Measurements from ENCODE around the gene ANXA3. TPM values are rescaled to one million over a fixed set of nuclear protein-coding genes. Genes with fewer than 3 reads are reported as not detected.

The ANXA3 gene
- total RNA-seq, 1 experiment from 2014 or later, result 0.86 TPM

DNA sequence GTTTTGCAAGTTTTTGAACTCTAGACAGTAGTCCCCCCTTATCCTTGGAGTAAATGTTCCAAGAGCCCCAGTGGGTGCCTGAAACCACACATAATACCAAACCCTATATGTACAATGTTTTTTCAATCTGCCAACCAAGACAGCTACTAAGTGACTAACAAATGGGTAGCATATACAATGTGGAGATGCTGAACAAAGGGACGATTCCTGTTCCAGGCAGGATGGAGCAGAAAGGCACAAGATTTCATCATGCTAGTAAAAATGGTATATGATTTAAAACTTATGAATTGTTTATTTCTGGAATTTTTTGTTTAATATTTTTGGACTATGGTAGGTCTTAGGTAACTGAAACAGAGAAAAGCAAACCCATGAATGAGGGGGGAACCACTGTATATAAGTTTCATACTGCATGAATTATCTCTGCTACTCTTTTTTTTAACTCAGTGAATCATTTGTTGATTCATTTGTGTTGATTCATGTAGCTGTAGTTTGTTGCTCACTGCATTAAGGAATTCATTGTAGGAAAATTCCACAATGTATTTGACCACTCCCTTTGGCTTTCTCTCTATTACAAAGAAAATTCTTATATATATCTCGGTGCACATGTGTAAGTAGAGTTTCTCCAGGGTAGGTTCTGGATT is 21.9 kb upstream of the ANXA3 start:
- TF ChIP-seq EZH2 (IDR thresholded peaks at IDR 0.05; ENCODE audit: borderline replicate concordance, low read depth, low read length, poor library complexity, severe bottlenecking), result no peak
- TF ChIP-seq, protein P1, sequence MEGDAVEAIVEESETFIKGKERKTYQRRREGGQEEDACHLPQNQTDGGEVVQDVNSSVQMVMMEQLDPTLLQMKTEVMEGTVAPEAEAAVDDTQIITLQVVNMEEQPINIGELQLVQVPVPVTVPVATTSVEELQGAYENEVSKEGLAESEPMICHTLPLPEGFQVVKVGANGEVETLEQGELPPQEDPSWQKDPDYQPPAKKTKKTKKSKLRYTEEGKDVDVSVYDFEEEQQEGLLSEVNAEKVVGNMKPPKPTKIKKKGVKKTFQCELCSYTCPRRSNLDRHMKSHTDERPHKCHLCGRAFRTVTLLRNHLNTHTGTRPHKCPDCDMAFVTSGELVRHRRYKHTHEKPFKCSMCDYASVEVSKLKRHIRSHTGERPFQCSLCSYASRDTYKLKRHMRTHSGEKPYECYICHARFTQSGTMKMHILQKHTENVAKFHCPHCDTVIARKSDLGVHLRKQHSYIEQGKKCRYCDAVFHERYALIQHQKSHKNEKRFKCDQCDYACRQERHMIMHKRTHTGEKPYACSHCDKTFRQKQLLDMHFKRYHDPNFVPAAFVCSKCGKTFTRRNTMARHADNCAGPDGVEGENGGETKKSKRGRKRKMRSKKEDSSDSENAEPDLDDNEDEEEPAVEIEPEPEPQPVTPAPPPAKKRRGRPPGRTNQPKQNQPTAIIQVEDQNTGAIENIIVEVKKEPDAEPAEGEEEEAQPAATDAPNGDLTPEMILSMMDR (conservative IDR thresholded peaks at IDR 0.05; ENCODE audit: low read depth, low read length), result no peak
- no peaks in the 10 kb centered on the region for H3K9me3 ChIP-seq (ENCODE audit: low read depth, low read length, poor library complexity, severe bottlenecking)
- H3K36me3 ChIP-seq (ENCODE audit: insufficient read depth, low read length, poor library complexity, severe bottlenecking), result no peaks in the 10 kb centered on the region
- intact Hi-C loops (cut with micrococcal nuclease; ENCODE audit: unreplicated experiment), result loop anchor here (10.0 kb wide), 1 partner anchor 335 kb away; no protein-coding TSS in a partner anchor
- H3K4me1 ChIP-seq (ENCODE audit: insufficient read depth, low read length, poor library complexity, severe bottlenecking), result no peaks in the 10 kb centered on the region
- H3K4me3 ChIP-seq (ENCODE audit: low read depth, low read length, poor library complexity, severe bottlenecking), result no peak overlapping the region
- ChIA-PET POLR2A (ENCODE audit: low non-redundant PET) (no interaction called here), CTCF (no interaction called here)
- DNase-seq (ENCODE audit: low spot score), result no peak
- H3K27ac ChIP-seq (ENCODE audit: low read depth, low read length, poor library complexity, severe bottlenecking), result no peak overlapping the region
- no peaks in the 10 kb centered on the region for H3K27me3 ChIP-seq (replicated peaks; ENCODE audit: insufficient read depth, low read depth, low read length, poor library complexity)
- BruUV-seq (replicated peaks), result no TSS peak

DNA sequence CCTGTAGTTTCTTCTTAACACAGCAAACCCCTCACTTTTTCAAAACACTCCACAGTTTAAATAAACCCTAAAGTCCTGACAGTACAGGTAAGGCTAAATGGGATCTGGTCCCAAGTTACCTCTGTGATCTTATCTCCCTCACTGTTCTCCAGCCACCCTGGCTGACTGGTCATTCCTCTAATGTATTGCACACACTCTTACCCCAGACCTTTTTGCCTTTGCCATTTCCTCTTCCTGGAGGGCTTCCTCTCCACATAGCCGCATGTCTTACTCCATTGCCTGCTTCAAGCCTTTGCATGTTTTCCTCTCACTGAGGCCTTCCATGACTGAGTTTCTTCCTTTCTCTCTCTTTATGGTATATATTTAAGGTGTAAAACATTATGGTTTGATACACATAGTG is 19.5 kb upstream of the ANXA3 start:
- intact Hi-C loops (cut with micrococcal nuclease; ENCODE audit: unreplicated experiment), result no loop called here
- no TSS peak for BruUV-seq (replicated peaks)
- no peaks in the 10 kb centered on the region for H3K27me3 ChIP-seq (replicated peaks; ENCODE audit: insufficient read depth, low read depth, low read length, poor library complexity)
- DNase-seq (ENCODE audit: low spot score), result no peak
- H3K9me3 ChIP-seq (ENCODE audit: low read depth, low read length, poor library complexity, severe bottlenecking), result no peaks in the 10 kb centered on the region
- H3K27ac ChIP-seq (ENCODE audit: low read depth, low read length, poor library complexity, severe bottlenecking), result no peak overlapping the region
- CTCF ChIA-PET, result no interaction called here
- H3K4me3 ChIP-seq (ENCODE audit: low read depth, low read length, poor library complexity, severe bottlenecking), result no peak overlapping the region
- POLR2A ChIA-PET (ENCODE audit: low non-redundant PET), result no interaction called here
- TF ChIP-seq, protein P1 (conservative IDR thresholded peaks at IDR 0.05; ENCODE audit: low read depth, low read length), result no peak
- no peak for TF ChIP-seq EZH2 (IDR thresholded peaks at IDR 0.05; ENCODE audit: borderline replicate concordance, low read depth, low read length, poor library complexity, severe bottlenecking)
- no peaks in the 10 kb centered on the region for H3K4me1 ChIP-seq (ENCODE audit: insufficient read depth, low read length, poor library complexity, severe bottlenecking)
- H3K36me3 ChIP-seq (ENCODE audit: insufficient read depth, low read length, poor library complexity, severe bottlenecking), result no peaks in the 10 kb centered on the region

DNA sequence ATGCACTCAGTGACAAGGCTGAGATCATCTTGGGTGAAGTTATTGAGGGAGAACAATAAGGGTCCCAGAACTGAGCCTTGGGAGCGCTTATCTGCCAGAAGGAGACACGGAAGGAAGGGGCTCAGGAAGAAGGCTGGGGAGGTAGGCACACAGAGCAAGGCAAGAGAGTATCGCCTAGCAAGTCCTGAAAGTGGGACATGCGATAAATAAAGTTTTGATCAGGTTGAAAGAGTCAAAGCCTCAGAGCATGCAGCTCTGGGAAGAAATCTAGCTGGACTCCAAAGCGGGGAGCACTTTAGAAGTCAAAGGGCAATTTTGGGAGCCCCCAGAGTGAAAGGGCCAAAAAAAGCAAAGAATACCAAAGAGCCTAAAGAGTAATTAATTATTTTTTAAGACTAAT is 17.7 kb upstream of the ANXA3 start:
- no TSS peak for BruUV-seq (replicated peaks)
- Histone ChIP-seq H3K4me3 (ENCODE audit: low read depth, low read length, poor library complexity, severe bottlenecking) (no peak overlapping the region), H3K4me1 (ENCODE audit: insufficient read depth, low read length, poor library complexity, severe bottlenecking) (no peaks in the 10 kb centered on the region), H3K36me3 (ENCODE audit: insufficient read depth, low read length, poor library complexity, severe bottlenecking) (no peaks in the 10 kb centered on the region), H3K27me3 (replicated peaks; ENCODE audit: insufficient read depth, low read depth, low read length, poor library complexity) (no peaks in the 10 kb centered on the region), H3K27ac (ENCODE audit: low read depth, low read length, poor library complexity, severe bottlenecking) (no peak overlapping the region), H3K9me3 (ENCODE audit: low read depth, low read length, poor library complexity, severe bottlenecking) (no peaks in the 10 kb centered on the region)
- intact Hi-C loops (cut with micrococcal nuclease; ENCODE audit: unreplicated experiment), result no loop called here
- no peak for DNase-seq (ENCODE audit: low spot score)
- ChIA-PET CTCF (no interaction called here), POLR2A (ENCODE audit: low non-redundant PET) (no interaction called here)
- TF ChIP-seq, protein P1 (conservative IDR thresholded peaks at IDR 0.05; ENCODE audit: low read depth, low read length), result no peak
- no peak for TF ChIP-seq EZH2 (IDR thresholded peaks at IDR 0.05; ENCODE audit: borderline replicate concordance, low read depth, low read length, poor library complexity, severe bottlenecking)

All from A673 (cell line).